Measurements from ENCODE around the gene TRIP10. TPM values are rescaled to one million over a fixed set of nuclear protein-coding genes. Genes with fewer than 3 reads are reported as not detected.

The TRIP10 gene
- total and polyA plus RNA-seq, 2 of the 13 experiments (the other 11 are each of a cell fraction or from before 2014, with no cell fraction given) = 32.5 to 33.2 TPM

DNA sequence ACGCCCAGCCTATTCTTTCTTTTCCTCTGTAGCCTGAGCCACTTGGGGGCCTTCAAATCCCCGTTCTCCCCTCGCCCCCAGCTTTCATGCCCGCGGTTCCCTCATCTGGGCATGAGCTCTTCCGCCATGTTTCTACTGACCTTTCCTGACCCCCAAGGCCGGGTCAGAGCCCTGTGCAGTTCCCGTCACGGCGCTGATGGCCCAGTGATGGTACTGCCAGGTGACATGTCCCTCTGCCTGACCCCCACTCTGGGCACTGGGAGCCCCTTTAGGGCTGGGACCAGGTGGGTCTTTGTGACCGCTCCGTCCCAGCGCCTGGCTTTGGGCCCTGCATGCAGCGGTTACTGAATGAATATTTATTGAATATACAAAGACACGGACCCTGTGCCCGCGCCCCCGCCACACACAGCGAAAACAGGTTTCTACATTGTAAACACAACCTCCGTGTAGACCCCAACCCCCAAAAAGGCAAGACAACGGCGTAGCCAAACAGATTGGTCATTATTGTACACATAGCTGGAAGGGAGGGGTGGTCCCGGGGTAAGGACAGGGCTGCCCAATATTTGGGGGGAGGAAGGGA, 9.8 kb upstream of the TRIP10 start (continued):
- no peak for TF ChIP-seq ZNF407 (CRISPR knock-in tag; IDR thresholded peaks at IDR 0.05; ENCODE audit: not compliant biosample characterization)
- TF ChIP-seq, protein P1, sequence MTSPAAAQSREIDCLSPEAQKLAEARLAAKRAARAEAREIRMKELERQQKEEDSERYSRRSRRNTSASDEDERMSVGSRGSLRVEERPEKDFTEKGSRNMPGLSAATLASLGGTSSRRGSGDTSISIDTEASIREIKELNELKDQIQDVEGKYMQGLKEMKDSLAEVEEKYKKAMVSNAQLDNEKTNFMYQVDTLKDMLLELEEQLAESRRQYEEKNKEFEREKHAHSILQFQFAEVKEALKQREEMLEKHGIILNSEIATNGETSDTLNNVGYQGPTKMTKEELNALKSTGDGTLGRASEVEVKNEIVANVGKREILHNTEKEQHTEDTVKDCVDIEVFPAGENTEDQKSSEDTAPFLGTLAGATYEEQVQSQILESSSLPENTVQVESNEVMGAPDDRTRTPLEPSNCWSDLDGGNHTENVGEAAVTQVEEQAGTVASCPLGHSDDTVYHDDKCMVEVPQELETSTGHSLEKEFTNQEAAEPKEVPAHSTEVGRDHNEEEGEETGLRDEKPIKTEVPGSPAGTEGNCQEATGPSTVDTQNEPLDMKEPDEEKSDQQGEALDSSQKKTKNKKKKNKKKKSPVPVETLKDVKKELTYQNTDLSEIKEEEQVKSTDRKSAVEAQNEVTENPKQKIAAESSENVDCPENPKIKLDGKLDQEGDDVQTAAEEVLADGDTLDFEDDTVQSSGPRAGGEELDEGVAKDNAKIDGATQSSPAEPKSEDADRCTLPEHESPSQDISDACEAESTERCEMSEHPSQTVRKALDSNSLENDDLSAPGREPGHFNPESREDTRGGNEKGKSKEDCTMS (CRISPR knock-in tag; conservative IDR thresholded peaks at IDR 0.05) = no peak
- TF ChIP-seq, protein P2, sequence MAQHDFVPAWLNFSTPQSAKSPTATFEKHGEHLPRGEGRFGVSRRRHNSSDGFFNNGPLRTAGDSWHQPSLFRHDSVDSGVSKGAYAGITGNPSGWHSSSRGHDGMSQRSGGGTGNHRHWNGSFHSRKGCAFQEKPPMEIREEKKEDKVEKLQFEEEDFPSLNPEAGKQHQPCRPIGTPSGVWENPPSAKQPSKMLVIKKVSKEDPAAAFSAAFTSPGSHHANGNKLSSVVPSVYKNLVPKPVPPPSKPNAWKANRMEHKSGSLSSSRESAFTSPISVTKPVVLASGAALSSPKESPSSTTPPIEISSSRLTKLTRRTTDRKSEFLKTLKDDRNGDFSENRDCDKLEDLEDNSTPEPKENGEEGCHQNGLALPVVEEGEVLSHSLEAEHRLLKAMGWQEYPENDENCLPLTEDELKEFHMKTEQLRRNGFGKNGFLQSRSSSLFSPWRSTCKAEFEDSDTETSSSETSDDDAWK (CRISPR knock-in tag; IDR thresholded peaks at IDR 0.05) = no peak
- TF ChIP-seq SRY (CRISPR knock-in tag; IDR thresholded peaks at IDR 0.05) = no peak
- peak; percentile 25; the same call in 1 of the 2 replicates for TF ChIP-seq ZFY (CRISPR knock-in tag; IDR thresholded peaks at IDR 0.05)
- no peak for TF ChIP-seq ZNF253 (CRISPR knock-in tag; IDR thresholded peaks at IDR 0.05; ENCODE audit: borderline replicate concordance)
- no peak; the same call in 1 of the 2 replicates for TF ChIP-seq RBFOX2 (IDR thresholded peaks at IDR 0.05; ENCODE audit: low read depth, low read length)
- no peak for TF ChIP-seq ZBTB34 (CRISPR knock-in tag; IDR thresholded peaks at IDR 0.05)
- TF ChIP-seq CEBPB (IDR thresholded peaks at IDR 0.05; ENCODE audit: borderline replicate concordance, low read depth, low read length) = no peak
- TF ChIP-seq CHD4 (IDR thresholded peaks at IDR 0.05; ENCODE audit: borderline replicate concordance, low read length) = peak; percentile 87
- no peak; the same call in 1 of the 2 replicates for TF ChIP-seq KDM5B (CRISPR knock-in tag; IDR thresholded peaks at IDR 0.05; ENCODE audit: borderline replicate concordance)
- no peak for TF ChIP-seq SIN3B (IDR thresholded peaks at IDR 0.05; ENCODE audit: low read length)
- no peak for TF ChIP-seq KDM1A (CRISPR knock-in tag; IDR thresholded peaks at IDR 0.05)
- TF ChIP-seq BRCA1 (CRISPR knock-in tag; IDR thresholded peaks at IDR 0.05) = no peak
- peak; percentile 69 for TF ChIP-seq RBM39 (IDR thresholded peaks at IDR 0.05; ENCODE audit: low read depth, low read length, poor library complexity, severe bottlenecking)

All from HepG2 (cell line).